D721Med (cell line): ENCODE data around the gene COASY.
A peak's percentile ranks its signal among the peaks of the same experiment; 100 is the strongest.

Experiments
- DNase-seq: peaks from one replicate; pipeline ENCODE4 v3.0.0; 2011; ENCODE audit warnings: low spot score; ENCODE audit not compliant: insufficient read length
- FAIRE-seq: peaks from 2 replicates; lab custom pipeline; 2011; peaks lifted over from hg19 to GRCh38; lab: Jason Lieb, UNC
- CTCF ChIP-seq: IDR thresholded peaks from 2 replicates; pipeline ENCODE4 v1.5.1; 2012; ENCODE audit warnings: mild to moderate bottlenecking, control low read depth; ENCODE audit not compliant: insufficient read depth; ENCODE audit errors: missing control alignments

COASY gene

GRCh38 chr17:42561897-42562387, at the start of gene COASY:
TSS of gene COASY (plus strand) at chr17:42562148. CDS start at chr17:42562623, 475 bp downstream.
- peak; percentile 100 for DNase-seq
- no peak for TF ChIP-seq CTCF
- no peak for FAIRE-seq

GRCh38 chr17:42512246-42512645, 49.7 kb upstream of the COASY start:
- DNase-seq (no peak), FAIRE-seq (no peak)
- TF ChIP-seq CTCF = no peak

GRCh38 chr17:42512733-42513251, 49.2 kb upstream of the COASY start:
- TF ChIP-seq CTCF = no peak
- no peak for FAIRE-seq
- DNase-seq = no peak

GRCh38 chr17:42513686-42514085, 48.3 kb upstream of the COASY start:
- no peak for DNase-seq
- TF ChIP-seq CTCF = no peak
- no peak for FAIRE-seq

- no peak for TF ChIP-seq CTCF
- FAIRE-seq (no peak), DNase-seq (no peak)
Observed at GRCh38 chr17:42514279-42514678, 47.7 kb upstream of the COASY start.

- DNase-seq (no peak), FAIRE-seq (no peak)
- no peak for TF ChIP-seq CTCF
Observed at GRCh38 chr17:42514867-42515266, 47.1 kb upstream of the COASY start.

- FAIRE-seq (no peak), DNase-seq (peak; percentile 81)
- peak; percentile 97 for TF ChIP-seq CTCF
Observed at GRCh38 chr17:42517516-42517915, 44.4 kb upstream of the COASY start.
